Hematopoietic multipotent progenitor cell treated with erythropoietin and hydrocortisone succinate and interleukin-3 and kit ligand, for 6 days (in vitro differentiated cells): ENCODE data around the gene SALL1.

ENCODE experiments used
- DNase-seq: peaks from one replicate; pipeline ENCODE4 v3.0.0-alpha.2; 2015

Gene SALL1

GRCh38 chr16:51155820-51156806 lies 5.0 kb upstream of the SALL1 start:
- no peak for DNase-seq

GRCh38 chr16:51155199-51155607 lies 4.1 kb upstream of the SALL1 start:
- no peak for DNase-seq

GRCh38 chr16:51154271-51155171 lies 3.5 kb upstream of the SALL1 start:
- no peak for DNase-seq

- no peak for DNase-seq
Observed at GRCh38 chr16:51153577-51154031, 2.5 kb upstream of the SALL1 start.

- DNase-seq: no peak
Observed at GRCh38 chr16:51152691-51153576, 1.9 kb upstream of the SALL1 start.

- no peak for DNase-seq
Observed at GRCh38 chr16:51151961-51152663, 1.0 kb upstream of the SALL1 start.

GRCh38 chr16:51151435-51151960 lies 428 bp upstream of the SALL1 start:
- no peak for DNase-seq

GRCh38 chr16:51150165-51150887 lies 744 bp downstream of the SALL1 start:
- no peak for DNase-seq

- no peak for DNase-seq
Observed at GRCh38 chr16:51149721-51150164, 1.3 kb downstream of the SALL1 start.

- DNase-seq: no peak
Observed at GRCh38 chr16:51149251-51149661, 1.8 kb downstream of the SALL1 start.

- DNase-seq: no peak
Observed at GRCh38 chr16:51148678-51149228, 2.3 kb downstream of the SALL1 start.

GRCh38 chr16:51147776-51148677 lies 3.0 kb downstream of the SALL1 start:
- DNase-seq: no peak

GRCh38 chr16:51146256-51146924 lies 4.7 kb downstream of the SALL1 start:
- no peak for DNase-seq

GRCh38 chr16:51144203-51144602 lies 6.9 kb downstream of the SALL1 start:
- no peak for DNase-seq

- no peak for DNase-seq
Observed at GRCh38 chr16:51143196-51143977, 7.7 kb downstream of the SALL1 start.

- DNase-seq: no peak
Observed at GRCh38 chr16:51141541-51141940, 9.5 kb downstream of the SALL1 start.

- no peak for DNase-seq
Observed at GRCh38 chr16:51141106-51141505, 10.0 kb downstream of the SALL1 start.

GRCh38 chr16:51140112-51140511 lies 11.0 kb downstream of the SALL1 start:
- no peak for DNase-seq
